Stimulated activated CD4-positive, alpha-beta T cell treated with anti-CD3 and anti-CD28 coated beads, Interleukin-15, amount 100 ng/mL, for 48 hours (primary cell): Measurements from ENCODE around the gene ZNFX1.
"Not testable (repeated sequence)": the region's sequence is repeated elsewhere in the genome, so short reads cannot be mapped to it uniquely, and the experiment has no call there.

ENCODE experiments used
- DNase-seq, 2 donors: peaks; one replicate each; pipeline ENCODE4 v3.0.0-alpha.2; 2020; ENCODE audit warnings: low read depth in 2 of 2

ZNFX1 gene

GRCh38 chr20:49278036-49278817, at the start of gene ZNFX1:
TSS of gene ZNFX1 (minus strand) at chr20:49278057. CDS start at chr20:49275839, 2,218 bp downstream.
- peak; percentile 99 for DNase-seq

GRCh38 chr20:49326026-49326425, 48.2 kb upstream of the ZNFX1 start:
- DNase-seq, result no peak

GRCh38 chr20:49324306-49324705, 46.4 kb upstream of the ZNFX1 start:
- DNase-seq, result no peak

- DNase-seq, result peak in 1 of 2 donors; percentile 11
Observed at GRCh38 chr20:49323622-49324238, 45.9 kb upstream of the ZNFX1 start.

GRCh38 chr20:49320460-49320859, 42.6 kb upstream of the ZNFX1 start:
- DNase-seq, result no peak

- no peak for DNase-seq
Observed at GRCh38 chr20:49319208-49319809, 41.5 kb upstream of the ZNFX1 start.

- no peak for DNase-seq
Observed at GRCh38 chr20:49318430-49319207, 40.8 kb upstream of the ZNFX1 start.

GRCh38 chr20:49318091-49318429, 40.2 kb upstream of the ZNFX1 start:
- DNase-seq, result no peak

GRCh38 chr20:49316704-49317103, 38.8 kb upstream of the ZNFX1 start:
- no peak for DNase-seq

GRCh38 chr20:49315580-49315979, 37.7 kb upstream of the ZNFX1 start:
- no peak for DNase-seq

GRCh38 chr20:49314052-49314451, 36.2 kb upstream of the ZNFX1 start:
- DNase-seq, result not testable (repeated sequence)

GRCh38 chr20:49313283-49313682, 35.4 kb upstream of the ZNFX1 start:
- no peak for DNase-seq

GRCh38 chr20:49312661-49313060, 34.8 kb upstream of the ZNFX1 start:
- no peak for DNase-seq

- peak in 1 of 2 donors; percentile 18 for DNase-seq
Observed at GRCh38 chr20:49310705-49311104, 32.8 kb upstream of the ZNFX1 start.

GRCh38 chr20:49308875-49309274, 31.0 kb upstream of the ZNFX1 start:
- DNase-seq, result no peak

GRCh38 chr20:49306903-49307620, 29.2 kb upstream of the ZNFX1 start:
- DNase-seq, result no peak

- DNase-seq, result no peak
Observed at GRCh38 chr20:49303065-49303552, 25.3 kb upstream of the ZNFX1 start.

GRCh38 chr20:49297605-49298530, 20.0 kb upstream of the ZNFX1 start:
- no peak for DNase-seq

GRCh38 chr20:49294002-49294654, 16.3 kb upstream of the ZNFX1 start:
- not testable (repeated sequence) for DNase-seq

- no peak for DNase-seq
Observed at GRCh38 chr20:49293122-49293521, 15.3 kb upstream of the ZNFX1 start.
